Panc1 (cell line): ENCODE measurements around the gene PATE2.

Experiments
- CTCF ChIP-seq: fragments of 450-650 bp; IDR thresholded peaks from 2 replicates; pipeline ENCODE4 v1.5.1; 2017; ENCODE audit warnings: mild to moderate bottlenecking
- POLR2AphosphoS5 ChIP-seq: IDR thresholded peaks from 2 replicates; pipeline ENCODE4 v1.6.1; 2012; ENCODE audit warnings: mild to moderate bottlenecking, low read depth, low read length, moderate library complexity

GRCh38 chr11:125768336-125769046 is 10.1 kb downstream of the PATE2 start:
- no peak for TF ChIP-seq CTCF
- TF ChIP-seq POLR2AphosphoS5, result no peak
